GM19468 (cell line): Measurements from ENCODE around the gene CALCOCO1.
"Not testable (repeated sequence)": the region's sequence is repeated elsewhere in the genome, so short reads cannot be mapped to it uniquely, and the experiment has no call there.

Experiments
- ATAC-seq: cut with Tn5 transposase; IDR thresholded peaks from one replicate; pipeline ENCODE4 v1.9.1; 2021; ENCODE audit warnings: mild to moderate bottlenecking, moderate library complexity, moderate number of reproducible peaks; ENCODE audit not compliant: unreplicated experiment; ENCODE audit errors: extremely low read depth

The CALCOCO1 gene

DNA sequence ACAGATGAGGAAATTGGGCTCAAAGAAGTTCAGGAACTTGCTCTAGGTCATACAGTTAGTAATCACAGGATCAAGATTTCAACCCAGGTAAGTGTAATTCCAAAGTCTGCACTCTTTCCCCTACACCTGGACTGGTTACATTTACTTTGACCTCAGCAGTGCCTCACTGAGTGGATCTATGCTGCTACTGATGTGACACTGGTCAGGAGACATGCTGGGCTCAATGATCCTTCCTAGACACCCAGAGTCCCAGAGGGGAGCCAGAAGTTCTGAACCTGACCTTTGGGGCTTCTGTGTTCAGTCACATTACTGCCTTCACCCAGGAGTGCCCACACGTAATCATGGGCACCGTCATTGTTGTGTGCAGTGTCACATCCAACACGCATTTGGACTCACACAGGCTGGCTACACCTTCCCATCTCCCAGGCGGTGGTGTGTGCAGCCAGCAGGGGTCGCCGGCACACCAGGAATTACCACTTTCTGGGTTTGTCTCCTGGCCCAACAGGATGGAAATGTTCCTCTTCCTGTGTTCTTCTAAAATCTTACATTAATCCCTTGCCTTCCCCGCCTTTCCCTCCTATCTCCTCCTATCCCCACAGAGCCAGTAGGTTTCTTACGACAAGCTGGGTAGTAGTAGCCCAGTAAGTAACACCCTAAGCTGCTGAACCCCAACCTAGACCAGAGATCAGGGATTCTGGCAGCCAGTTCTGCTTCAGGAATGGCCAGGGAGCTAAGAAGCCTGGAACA lies 25.6 kb downstream of the CALCOCO1 start:
- no peak for ATAC-seq

DNA sequence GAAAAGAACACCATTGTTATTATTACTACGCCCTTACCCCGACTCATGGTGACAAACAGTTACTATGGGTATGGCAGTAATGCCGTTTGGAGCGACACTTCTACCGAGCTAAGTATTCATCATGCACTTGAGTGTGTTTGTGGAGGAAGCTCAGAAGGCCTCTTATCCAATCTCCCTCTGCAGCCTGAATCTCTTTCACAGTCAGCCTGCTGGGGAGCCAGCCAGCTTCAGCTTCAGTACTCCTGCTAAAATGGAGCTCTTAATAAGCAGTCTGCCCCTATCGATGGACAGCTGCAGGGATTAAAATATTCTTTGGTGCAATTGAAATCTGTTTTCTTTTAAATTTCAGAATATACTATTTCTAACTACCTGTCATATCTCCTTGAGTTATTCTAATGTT lies 26.7 kb downstream of the CALCOCO1 start:
- ATAC-seq: no peak

DNA sequence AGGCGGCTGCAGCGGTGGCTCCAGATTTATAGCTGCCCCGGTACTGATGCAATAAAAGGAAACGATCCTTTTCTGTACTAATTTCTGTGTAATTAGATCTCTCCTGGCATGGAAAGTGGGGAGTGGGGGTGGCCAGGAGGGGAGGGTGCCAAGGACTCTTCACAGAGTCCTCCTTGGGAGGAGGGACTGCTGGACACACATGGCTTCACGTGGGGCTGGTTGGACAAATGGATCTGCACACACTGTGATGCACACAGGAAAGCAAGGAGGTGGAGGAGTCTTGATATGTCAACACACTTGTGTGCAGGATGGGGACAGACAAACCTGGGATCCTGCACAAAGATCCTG lies 27.6 kb downstream of the CALCOCO1 start:
- ATAC-seq: no peak

DNA sequence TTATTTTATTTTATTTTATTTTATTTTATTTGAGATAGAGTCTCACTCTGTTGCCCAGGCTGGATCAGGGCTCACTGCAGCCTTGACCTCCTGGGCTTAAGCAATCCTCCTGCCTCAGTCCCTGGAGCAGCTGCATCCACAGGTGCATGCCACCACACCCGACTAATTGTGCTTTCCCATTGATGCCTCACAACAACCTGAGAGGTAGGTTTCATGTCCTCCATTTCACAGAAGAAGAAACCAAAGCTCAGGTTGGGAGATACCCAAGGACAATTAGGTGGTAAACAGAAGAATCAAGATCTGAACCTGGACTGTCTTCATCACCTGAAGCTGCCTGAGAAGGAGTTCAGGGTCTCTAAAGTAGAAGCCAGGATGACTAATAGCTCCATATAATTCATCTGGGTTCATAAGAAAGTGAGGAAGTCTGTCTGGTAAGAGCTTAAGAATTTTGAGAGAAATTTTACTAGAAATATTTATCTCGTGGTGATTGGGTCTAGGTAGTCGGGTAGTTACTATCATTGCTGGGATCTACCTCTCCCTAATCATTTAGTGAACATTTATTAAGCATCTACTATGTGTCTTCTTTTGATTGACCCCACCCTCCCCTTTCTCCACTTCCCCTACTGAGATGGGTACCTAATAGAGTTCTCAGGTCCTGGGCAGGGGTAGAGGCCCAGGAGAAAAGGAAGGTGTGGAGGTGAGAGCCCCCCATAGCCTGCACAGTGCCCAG lies 28.1 kb downstream of the CALCOCO1 start:
- ATAC-seq: no peak

DNA sequence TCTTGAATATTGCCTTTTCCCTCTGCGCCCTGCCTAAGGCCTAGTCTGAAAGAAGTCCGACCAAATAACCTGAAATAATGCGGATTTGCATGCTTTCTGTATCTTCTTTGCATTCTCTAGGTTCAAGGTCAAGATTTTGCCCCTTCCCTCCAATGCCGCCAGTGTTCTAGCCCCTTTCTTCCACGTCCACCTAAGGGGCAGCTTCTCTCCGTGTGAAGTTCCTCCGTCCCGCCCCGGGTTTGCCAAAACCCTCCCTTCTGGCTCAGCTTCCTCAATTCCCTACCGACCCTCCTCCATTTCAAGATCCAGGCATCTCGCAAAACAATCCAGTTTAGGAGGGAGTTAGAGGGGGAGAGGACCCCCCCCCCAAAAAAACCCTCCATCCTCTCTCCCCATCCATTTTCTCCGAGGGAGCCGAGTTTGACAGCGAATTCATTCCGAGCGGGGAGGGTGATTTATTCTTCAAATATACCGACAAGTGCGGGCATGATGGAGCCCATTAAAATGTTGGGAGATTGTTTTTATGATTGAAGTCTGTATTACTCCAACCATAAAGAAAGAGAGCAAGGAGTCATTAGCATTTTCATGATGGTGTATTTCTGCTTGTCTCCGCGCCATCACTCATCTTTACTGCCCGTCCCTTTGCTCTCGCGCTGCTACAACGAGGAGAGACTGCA lies 30.5 kb downstream of the CALCOCO1 start:
- no peak for ATAC-seq

DNA sequence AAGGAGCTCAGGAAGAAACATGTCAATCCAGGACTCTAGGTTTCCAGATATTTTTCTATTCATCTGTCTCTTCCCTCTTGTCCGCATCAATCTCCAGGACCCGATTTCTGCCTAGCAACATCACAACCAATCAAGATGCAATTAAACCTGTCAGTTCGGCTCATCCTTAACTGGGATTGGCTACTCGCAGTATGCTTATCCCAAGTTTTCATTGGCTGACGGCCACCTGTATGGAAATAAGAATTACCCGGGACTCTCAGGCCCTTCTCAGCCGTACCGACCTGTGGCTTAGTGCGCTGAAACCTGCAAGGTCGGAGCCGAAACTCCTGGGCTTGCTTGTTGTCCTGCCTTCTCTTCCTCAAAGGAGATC lies 31.0 kb downstream of the CALCOCO1 start:
- ATAC-seq: no peak

DNA sequence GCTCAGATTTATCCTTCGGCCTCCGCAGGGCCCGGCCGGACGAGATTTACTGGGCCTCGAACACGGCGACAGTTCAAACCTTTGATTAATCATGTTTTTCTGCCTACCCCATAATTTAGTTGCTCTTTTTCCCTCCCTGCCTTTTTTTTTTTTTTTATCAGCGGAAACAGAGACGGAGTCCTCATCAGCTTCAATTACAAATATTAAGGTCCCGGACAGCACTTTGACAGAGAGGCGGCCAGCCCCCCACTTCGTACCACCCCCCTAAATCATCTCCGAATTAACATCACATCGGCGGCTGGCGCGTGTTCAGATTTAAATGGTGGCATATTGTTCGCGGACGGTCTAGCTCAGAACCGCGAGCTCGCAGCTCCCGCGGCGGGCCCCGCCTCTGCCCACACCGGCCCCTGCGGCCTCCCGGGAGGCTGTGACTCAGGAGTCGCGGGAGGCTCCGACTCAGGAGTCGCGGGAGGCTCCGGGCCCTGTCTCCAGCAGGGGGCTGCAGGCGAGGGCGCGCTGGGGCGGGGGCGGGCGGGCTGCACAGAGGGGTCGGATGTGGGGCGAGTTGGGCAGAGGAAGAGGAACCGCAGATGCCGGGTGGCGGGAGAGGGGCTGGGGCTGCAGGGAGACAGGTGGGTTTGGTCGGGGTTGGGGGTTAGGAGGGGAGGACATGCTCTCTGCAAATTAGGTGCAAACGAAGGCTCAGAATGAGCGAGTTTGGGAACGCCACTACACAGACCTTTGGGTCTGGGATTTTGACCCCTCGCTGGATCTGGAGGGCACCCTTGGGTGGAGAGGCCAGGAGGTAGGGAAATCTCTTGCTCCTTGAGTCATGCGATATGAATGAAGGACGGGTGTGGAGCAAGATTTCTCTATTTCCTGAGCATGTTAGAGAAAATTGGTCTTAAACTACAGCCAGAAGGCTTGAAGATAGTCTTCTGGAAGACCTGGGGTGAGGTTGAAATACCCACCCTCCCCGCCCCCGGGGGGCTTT lies 31.8 kb downstream of the CALCOCO1 start:
- no peak for ATAC-seq

DNA sequence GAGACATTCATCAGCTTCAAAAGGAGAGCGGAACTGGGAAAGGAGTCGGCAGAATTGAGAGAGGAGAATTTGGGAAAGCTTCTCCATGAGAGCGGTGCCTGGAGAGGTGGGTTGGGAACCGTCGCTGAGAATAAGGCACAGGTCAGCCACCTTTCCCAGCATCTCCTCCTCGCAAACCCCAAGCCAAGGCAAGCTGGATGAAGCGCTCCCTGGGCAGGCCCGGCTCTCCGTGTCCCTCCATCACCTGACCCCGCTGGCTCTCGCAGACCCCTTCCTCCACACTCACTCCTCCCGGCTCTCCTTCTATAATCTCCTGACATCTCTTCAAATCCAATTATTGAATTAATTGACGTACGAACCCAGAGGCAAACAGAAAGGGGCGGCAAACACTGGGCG lies 32.5 kb downstream of the CALCOCO1 start:
- no peak for ATAC-seq

DNA sequence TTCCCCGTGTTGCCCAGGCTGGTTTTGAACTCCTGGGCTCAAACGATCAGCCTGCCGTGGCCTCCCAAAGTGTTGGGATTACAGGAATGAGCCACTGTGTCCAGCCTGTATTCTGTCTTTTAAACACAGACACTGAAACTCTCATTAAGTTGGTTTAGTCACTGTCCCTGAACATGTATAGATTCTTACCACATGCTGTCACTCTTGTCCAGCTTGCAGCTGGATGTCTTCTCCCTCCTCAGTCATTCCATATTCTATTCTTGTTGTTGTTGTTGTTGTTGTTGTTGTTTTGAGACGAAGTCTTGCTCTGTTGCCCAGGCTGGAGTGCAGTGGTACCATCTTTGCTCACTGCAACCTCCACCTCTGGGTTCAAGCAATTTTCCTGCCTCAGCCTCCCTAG lies 39.1 kb downstream of the CALCOCO1 start:
- no peak for ATAC-seq

DNA sequence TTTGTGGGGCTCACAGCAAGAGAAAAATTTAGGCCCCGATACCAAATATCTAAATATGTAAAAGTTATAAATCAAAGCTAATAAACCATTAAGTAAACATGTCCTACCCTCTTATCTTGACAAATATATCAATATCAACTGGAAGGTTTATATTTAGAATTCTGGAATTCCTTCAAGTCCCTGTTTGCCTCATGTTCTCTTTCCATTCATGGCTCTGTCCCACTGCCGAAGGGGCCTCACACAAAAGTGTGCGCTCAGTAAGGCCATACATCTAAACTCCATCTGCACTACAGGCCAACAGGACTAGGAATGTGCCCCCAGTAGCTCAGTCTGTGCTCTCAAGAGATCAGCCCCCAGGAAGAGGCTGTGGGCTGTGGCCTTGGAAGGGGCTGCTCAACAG lies 40.8 kb downstream of the CALCOCO1 start:
- ATAC-seq: no peak

DNA sequence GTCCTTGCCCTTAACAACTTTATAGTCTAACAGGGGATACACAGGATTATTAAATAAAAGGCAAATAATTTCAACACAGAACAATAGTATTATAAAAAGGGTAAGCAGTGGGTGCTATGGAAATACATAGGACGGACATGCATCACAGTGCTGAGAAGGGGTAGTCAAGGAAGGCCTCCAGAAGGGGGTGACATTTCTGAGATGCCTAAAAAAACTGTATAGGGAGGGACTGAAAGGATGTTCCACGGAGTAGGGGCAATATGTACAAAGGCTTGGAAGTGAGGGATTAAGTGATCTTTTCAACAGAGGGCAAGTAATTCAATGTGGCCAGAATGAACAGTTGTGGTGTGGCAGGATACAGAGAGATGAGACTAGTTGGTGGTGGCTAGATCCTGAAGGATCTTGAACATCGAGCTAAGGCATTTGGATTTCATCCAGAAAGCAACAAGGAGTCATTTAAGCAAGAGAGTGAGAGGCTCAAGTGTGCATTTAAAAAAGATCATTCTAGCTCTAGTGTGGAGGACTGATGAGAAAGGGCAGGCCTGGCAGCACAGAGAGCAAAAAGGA lies 42.5 kb downstream of the CALCOCO1 start:
- no peak for ATAC-seq

DNA sequence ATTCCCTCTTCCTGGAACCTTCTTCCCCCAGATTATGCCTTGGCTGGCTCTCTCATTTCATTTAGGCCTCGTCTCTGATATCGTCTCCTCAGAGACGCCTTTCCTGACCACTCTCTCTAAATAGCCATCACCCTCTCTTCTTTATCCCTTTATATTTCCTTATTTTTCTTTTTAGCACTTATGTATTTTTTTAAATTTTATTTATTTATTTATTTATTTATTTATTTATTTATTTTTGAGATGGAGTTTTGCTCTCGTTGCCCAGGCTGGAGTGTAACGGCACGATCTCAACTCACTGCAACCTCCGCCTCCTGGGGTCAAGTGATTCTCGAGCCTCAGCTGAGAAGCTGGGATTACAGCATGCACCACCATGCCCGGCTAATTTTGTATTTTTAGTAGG lies 43.3 kb downstream of the CALCOCO1 start:
- no peak for ATAC-seq

DNA sequence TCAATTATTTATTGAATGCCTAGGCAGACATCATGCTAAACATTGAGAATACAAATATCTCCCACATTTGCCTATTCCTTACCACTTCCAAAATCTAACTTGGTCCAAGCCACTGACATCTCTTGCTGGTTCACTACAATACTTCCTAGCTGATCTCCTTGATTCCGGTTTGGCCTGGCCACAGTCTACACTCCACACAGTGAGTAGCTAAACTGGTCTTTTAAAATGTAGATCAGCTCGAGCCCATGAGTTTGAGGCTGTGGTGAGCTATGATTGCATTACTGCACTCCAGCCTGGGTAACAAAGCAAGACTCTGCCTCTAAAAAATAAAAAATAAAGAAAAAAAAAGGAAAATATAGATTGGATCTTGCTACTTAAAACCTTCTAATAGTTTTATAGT lies 43.8 kb downstream of the CALCOCO1 start:
- ATAC-seq: no peak

DNA sequence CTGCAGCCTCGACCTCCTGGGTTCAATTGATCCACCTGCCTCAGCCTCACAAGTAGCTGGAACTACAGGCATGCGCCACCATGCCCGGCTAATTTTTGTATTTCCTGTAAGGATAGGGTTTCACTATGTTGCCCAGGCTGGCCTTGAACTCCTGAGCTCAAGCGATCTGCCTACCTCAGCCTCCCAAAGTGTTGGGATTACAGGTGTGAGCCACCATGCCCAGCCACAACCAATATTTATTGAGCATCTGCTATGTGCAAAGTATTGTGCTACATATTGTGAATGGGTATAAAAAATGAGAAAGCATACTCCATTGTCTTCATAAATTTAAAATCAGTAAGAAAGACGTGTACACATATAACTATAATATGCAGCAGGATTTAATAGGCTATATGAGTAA lies 47.2 kb downstream of the CALCOCO1 start:
- not testable (repeated sequence) for ATAC-seq

DNA sequence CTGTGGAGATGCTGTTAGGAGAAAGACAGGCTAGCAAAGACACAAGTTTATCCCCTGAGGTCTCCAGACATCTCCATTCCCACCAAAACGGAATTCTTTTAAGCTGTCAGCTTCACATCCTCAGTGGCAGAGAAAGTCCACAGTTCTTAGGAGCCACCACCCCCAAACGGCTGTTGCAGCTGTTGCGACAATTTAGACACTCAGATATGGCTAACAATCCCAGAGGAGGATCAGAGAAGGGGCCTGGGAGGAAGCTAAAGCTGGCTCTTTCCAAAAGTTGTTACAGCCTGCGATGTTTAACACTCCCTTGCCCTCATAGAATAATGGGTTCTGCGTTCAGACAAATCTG lies 49.5 kb downstream of the CALCOCO1 start:
- ATAC-seq: no peak

DNA sequence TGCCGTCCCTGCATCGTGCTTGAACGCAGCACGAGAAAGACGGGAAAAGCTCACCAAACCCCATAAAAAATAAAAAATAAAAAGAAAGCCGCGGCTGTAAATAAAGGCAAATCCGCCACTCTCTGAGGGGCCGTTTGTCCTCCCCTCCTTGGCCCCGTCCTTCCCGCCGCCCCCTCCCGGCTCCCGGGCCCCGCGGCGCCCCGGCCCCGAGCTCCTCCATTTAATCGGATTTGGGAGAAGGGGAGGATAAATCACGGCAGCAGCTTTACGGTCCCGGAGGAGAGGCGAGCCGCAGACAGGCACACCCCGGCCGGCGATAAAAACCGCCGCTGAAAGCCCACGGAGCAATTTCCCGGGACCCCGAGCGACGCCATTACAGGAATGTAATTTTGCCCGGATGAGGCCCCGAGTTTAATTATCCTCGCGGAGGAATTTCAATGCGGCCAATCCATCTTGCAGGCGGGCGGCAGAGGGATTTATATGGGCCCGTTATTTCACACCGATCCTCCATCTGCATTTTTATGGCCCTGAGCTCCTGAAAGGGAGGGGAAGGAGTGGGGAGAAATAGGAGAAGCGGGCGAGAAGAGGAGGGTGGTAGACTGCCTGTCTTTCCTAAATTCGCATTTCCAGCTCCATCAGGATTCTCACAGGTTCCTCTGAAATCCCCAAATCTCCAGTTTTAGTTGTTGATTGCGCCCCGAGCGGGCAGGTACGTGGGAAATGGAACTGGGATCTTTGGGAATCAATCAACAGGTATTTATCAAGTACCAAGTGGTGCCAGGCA lies 50.0 kb downstream of the CALCOCO1 start:
- ATAC-seq: no peak

DNA sequence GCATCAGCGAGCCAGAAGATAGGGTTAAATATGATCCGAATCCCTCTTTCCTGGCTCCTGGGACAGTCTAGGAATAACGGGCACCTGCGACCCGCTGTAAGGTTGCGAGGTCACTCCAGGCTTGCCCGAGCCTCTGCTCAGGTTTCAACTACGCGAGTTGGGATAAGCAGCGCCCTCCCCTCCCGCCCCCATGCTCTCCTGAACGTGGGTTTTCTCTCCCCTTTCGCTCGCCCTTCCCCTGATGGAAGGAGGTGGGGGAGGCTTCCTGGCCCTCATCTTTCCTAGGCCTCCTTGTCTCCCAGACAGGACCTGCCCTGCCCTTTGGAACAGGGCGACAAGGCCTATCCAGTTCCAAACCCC lies 50.6 kb downstream of the CALCOCO1 start:
- ATAC-seq: no peak

DNA sequence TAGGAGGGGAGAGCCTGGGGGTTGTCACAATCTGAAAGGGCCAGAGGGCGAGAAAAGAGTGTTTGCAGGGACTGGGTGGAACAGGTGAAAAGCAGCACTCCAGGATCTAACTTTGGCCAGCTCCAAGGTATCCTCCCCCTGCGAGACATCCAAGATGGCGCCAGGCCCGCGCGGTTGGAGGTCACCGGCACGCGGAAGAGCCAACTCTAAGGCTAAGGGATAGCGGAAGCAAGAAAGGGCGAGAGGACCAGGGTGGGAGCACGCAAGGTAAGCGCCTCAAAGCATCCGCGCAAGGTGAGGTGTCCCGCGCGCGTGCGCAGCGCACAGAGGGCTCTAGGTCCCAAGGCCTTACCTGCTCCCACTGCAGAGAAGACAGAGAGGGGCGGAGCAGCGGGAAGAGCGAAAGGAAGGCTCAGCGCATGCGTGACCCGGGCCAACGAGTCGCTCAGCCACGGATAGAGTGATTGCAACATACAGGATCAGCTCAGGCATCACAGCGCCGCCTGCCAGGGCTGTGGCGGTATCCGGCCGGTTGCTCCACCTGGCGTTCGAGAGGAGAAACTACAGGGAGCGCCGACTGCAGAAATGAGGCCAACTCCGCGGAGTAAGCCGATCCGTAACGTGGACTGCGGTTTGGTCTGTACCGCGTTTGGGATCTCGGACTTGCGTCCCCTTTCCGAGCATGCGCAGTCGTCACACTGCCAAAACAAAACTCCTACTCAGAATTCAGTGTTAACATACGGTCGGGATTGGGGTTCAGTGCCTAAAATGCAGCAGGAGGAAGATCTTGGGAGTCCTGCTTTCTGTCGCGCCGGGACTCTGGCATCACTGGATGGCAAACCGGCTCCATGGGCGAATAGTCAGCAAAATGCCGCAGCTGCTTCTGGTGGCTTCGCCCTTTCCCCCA lies 51.3 kb downstream of the CALCOCO1 start, which contains the start of gene ATP5MC2:
Gene ATP5MC2, minus strand, starts transcription at position 383 of the 907 bp plus-strand sequence. CDS start 3,469 bp downstream, outside the sequence.
- peak; percentile 86 for ATAC-seq
